Right ventricle myocardium inferior (tissue), 1 donor: ENCODE data around the gene SLC35G1. TPM values are rescaled to one million over a fixed set of nuclear protein-coding genes. Genes with fewer than 3 reads are reported as not detected.

Source experiments
- ATAC-seq: fragments of 200-7000 bp; cut with Tn5 transposase; one replicate; pipeline ENCODE4 v1.9.1; 2020; ENCODE audit warnings: mild to moderate bottlenecking, moderate library complexity
- DNase-seq: peaks from one replicate; pipeline ENCODE4 v3.0.0; 2021; ENCODE audit errors: missing footprints
- intact Hi-C: fragments of 100-400 bp; cut with DNase I; formaldehyde crosslinking; loops from one replicate; pipeline ENCODE4 v1.11.0; 2022
- total RNA-seq: library from RNA; stranded (reverse); fragmentation: NEBNext Ultra II Directional; extraction: Animal tissue kit (Norgen Biotek cat#: 25700); gene quantifications from one replicate; pipeline ENCODE4 v1.2.1, GENCODE V29; 2021
- donor health status: DM: no; HTN: yes; CAD: no; lungs with severe emphysema.

SLC35G1 gene
- total RNA-seq, 1 donor from 2014 or later = 1.8 TPM

- ATAC-seq = no peak
- DNase-seq = no peak
- intact Hi-C loops = no loop called here
Measured at GRCh38 chr10:93874309-93875031, 19.3 kb upstream of the SLC35G1 start.

- no peak for DNase-seq
Measured at GRCh38 chr10:93875032-93875358, 18.8 kb upstream of the SLC35G1 start.

DNA sequence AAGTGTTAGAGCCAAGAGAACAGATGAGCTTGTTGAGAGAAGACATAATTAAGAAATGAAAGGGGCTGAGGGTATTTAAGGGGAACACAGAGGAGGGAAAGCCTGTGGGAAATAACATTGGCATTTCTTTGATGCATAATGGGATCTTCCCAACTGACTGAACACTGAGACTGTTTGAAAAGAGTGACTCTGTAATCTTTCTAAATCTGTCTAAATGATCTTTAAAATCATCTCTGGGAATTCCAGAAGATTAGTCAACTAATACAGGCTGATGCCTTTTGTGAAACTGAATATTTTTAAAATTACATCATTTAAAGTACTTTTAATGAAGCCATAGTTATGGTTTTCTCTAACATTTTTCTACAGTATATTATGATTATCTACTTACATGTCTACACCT lies 17.4 kb upstream of the SLC35G1 start:
- no peak for ATAC-seq
- DNase-seq = no peak
- intact Hi-C loops = no loop called here

More at GRCh38 chr10:93875032-93875358, 18.8 kb upstream of the SLC35G1 start:
- intact Hi-C loops = no loop called here
- no peak for ATAC-seq

DNA sequence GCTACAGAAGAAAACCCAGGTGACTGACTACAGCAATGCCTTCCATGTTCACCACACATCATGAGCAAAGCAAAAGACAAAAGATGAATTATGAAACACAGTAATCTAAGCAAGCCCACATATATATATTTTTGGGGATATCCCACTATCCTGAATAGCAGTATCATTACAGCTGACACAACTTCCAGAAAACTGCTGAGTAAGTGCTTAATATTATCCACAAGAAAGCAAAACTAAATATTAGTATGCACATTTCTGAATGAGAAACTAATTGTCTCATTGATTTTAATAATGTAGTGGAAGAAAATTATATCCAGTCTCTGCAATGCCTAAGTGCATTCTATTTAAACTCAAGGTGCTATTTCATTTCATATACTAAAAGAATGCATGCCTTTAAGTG lies 14.5 kb upstream of the SLC35G1 start:
- ATAC-seq = no peak
- intact Hi-C loops = no loop called here
- no peak for DNase-seq

DNA sequence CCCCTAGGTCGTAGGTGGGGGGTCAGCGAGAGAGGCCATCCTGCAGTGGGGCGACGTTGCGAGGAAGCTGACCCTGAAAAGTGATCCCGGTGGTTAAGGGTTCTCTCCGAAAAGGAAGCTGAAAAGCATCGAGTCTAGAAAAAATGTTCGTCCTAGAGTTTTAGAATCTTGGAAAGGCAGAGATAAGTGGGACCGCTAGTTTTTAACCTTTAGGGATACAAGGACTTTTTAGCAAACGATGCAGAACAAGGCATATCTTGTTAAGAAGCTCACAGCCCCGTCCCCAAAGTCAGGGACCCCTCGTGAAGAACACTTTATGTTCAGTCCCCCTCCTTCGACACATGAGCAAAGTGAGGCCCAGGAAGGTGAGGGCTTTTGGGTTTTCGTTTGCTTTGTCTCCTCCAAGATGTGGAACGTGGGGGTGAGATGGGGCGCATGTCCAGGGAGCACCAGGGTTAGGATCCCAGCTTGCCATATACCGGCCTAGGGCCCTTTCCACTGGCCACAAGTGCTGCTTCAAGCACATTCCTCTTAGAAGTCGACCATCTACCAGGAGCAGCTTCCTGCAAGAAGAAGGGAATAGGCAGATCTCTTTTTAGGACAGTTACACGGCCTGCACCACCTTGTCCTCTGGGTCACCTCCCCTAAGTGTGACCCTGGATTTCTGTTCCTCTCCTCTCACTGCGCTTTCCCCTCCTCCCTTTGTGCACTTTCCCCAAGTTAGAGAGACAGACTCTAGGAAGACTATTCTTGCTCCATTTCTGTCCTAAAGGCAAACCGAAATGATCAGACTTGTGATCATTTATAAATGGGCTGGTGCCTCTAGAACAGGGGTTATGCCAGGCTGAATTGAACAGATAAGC lies 969 bp downstream of the SLC35G1 start:
- intact Hi-C loops = no loop called here
- no peak for DNase-seq
- no peak for ATAC-seq

DNA sequence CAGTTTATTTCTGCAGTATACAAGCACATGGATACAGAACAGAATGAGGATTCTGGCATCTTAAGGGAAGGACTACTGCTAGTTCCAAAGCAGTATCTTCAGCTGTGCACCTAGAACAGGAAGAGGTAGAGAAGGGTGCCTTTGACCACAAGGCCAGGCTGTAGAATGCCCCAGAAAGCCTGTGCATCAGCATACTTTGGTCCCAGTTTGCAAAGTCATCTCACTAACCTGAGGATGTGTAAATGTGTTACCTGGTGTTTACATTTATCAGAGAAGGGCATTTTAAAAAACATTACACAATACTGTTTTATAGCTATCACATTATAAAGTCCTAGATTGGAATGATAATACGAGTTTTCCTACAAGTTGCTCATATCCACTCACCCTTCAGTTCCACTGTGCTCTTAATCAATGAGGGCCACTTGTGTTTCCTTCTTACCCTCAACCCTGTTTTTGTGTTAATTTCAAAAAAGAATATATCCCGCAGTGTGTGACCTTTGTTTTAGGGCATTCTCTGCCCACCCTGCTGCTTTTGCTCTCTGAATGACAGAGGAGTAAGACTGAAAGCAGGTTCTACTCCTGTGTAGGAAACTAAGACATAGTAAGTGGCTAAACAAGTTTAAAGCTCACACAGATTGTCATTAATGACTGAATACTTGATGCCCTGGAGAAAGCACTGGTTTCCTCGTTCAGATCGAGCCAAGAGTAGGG lies 3.4 kb downstream of the SLC35G1 start:
- intact Hi-C loops = no loop called here
- no peak for ATAC-seq

DNA sequence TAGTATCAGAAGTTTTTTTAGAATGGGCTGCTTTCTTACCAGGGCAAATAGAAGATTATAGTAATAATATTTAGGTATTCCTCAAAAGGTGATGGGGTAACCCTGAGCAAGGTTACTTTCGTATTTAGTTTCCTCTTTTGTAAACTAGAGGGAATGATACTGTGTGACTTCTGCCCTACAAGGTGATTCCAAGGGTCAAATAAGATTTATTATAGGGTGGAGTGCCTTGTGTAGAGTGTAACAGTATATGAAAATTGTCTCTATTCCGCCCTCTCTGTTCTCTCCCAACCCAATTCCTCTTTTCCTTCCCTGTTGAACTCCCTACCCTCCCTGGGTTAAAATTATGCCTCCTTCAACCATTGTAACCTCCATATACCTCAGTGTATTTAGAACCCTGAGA lies 5.3 kb downstream of the SLC35G1 start:
- intact Hi-C loops = no loop called here
- DNase-seq (no peak), ATAC-seq (no peak)

More for the DNA sequence above, 3.4 kb downstream of the SLC35G1 start:
- no peak for DNase-seq

DNA sequence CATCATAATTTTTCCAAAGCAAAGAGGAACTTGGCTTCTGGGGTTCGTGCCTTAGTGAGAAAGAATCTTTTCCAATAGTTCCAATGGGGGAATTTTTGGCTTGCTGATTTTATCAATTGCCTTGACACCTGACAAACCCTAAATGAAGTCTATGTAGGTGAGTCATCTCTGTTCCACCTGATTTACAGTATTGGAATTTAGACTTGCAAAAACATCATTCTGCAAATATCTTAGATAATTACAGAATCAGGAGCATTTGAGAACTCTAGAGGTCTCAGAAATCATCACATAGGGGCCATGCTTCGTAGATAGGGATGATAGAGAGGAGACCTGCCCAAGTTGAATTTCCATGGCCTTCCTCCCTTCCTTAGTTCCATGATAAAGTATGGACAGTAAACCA lies 9.3 kb downstream of the SLC35G1 start:
- DNase-seq (no peak), ATAC-seq (no peak)
- intact Hi-C loops = no loop called here

DNA sequence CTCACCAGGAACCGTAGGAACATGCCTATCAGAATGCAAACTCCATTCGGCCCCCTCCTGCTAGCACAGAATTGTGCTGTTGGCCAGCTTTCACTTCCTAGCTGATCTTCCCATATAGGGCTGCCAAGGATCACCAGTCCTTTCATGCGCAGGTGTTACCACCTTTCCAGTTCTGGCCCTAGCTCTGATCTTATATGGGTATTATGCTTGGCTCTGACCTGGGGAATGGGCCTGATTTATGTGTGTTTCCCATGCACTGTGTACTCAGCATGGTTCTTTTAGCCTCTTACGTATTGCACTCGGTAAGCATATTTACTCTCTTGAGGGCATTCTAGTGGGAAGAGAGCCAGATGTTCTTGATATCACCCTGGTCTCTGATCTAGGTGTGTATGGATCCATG lies 11.1 kb downstream of the SLC35G1 start:
- intact Hi-C loops = no loop called here
- ATAC-seq (no peak), DNase-seq (no peak)

DNA sequence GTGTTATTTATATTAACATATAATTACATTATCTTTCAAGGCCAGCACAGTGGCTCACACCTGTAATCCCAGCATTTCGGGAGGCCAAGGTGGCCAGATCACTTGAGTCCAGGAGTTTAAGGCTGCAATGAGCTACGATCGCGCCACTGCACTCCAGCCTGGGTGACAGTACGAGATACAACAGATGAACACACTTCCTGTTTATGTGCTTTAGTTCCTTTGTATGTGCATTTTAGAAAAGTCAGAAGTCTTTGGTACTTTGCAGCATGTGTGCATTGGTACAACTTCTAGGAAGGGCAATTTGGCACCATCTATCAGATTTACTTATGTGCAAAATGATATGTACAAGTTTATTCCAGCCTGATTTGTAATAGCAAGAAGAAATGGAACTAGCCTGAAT lies 13.3 kb downstream of the SLC35G1 start:
- ATAC-seq = no peak
- intact Hi-C loops = no loop called here
- DNase-seq = no peak

DNA sequence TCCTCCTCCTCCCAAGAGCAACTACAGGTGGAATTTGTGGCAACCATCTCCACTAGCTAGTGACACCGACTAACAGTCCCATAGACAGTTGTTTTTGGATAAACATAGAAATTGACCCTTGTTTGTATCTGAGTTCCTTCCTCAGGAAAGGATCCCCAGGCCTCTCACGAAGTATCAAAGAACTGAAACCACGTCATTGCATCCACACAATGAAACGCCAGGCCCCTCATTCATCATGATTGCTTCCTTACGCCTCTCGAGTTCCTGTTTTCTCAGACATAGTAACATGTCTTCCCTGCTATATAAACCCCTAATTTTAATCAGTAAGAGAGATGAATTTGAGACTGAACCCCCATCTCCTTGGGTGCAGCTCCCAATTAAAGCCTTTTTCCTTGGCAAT lies 18.1 kb downstream of the SLC35G1 start:
- ATAC-seq = no peak
- intact Hi-C loops = loop anchor here (10.0 kb wide), 1 partner anchor 533 kb away; no protein-coding TSS in a partner anchor
- no peak for DNase-seq

DNA sequence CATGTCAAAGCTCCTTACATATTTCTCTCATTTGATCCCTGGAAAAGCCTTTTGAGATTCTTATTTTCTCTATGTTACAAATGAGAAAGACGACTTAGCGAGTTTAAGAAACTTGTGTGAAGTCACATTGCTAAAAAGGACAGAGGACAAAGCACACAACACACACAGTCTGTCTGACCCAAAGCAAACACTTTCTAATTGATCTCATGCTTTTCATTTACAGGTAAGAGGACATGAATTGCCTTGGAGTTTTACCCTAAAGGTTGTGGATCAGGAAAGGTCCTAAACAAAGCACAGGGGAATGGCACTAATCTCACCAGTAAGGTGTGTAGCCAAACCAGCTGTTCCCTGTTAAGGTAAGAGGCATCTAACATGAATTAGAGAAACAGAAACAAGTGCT lies 18.7 kb downstream of the SLC35G1 start:
- no peak for ATAC-seq
- DNase-seq = no peak
- intact Hi-C loops = loop anchor here (10.0 kb wide), 1 partner anchor 532 kb away; no protein-coding TSS in a partner anchor

DNA sequence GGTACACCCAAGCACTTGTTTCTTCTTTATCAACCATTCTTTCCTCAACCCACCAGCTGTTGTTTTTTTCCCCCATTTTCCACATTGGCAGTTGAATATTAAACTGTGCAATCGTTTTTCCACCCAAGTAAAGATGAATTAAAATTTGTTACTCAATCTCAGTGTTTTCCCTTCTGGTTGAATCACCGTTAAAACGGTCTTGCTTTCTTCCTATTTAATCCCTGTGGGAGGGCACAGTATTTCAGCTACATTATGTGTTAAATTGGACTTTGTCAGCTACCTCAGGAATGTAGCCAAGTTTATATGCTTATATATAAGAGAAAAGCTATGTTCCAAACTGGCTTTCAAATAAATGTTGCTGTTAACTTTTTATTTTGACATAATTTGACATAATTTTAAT lies 19.9 kb downstream of the SLC35G1 start:
- intact Hi-C loops = loop anchor here (10.0 kb wide), 1 partner anchor 531 kb away; no protein-coding TSS in a partner anchor
- ATAC-seq (no peak), DNase-seq (no peak)

DNA sequence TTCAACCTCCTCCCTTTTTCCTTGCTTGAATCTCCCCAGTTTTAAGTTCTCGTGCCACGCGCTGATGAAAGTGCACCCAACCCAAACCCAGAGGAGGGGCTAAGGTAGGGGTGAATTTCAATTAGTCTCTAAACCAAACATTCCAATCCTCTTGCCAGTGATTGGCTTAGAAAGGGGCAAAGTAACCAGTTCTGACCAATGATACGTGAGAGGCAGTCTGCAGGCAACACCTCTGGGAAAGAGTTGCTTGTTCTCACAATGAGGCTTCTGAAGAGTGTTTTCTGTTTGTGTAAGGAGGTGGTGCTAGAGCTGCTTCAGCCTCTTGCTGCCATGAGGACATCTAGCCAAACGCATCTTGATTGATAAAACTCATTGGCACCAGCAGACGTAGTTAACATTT lies 21.8 kb downstream of the SLC35G1 start:
- intact Hi-C loops = loop anchor here (5.0 to 10.0 kb wide), 2 partner anchors 162 to 529 kb away; no protein-coding TSS in a partner anchor
- DNase-seq (no peak), ATAC-seq (no peak)

GRCh38 chr10:93916257-93917063 lies 22.7 kb downstream of the SLC35G1 start:
- intact Hi-C loops = loop anchor here (1.0 to 10.0 kb wide), 3 partner anchors 161 to 528 kb away; no protein-coding TSS in a partner anchor
- DNase-seq = no peak
- no peak for ATAC-seq

GRCh38 chr10:93917064-93917391 lies 23.2 kb downstream of the SLC35G1 start:
- intact Hi-C loops = loop anchor here (5.0 to 10.0 kb wide), 2 partner anchors 160 to 528 kb away; no protein-coding TSS in a partner anchor
- DNase-seq = no peak
- no peak for ATAC-seq

- no peak for ATAC-seq
- intact Hi-C loops = loop anchor here (5.0 to 10.0 kb wide), 2 partner anchors 159 to 527 kb away; no protein-coding TSS in a partner anchor
Measured at GRCh38 chr10:93917821-93918220, 24.0 kb downstream of the SLC35G1 start.

GRCh38 chr10:93921338-93921737 lies 27.6 kb downstream of the SLC35G1 start:
- intact Hi-C loops = no loop called here
- no peak for DNase-seq
- no peak for ATAC-seq

More at GRCh38 chr10:93917821-93918220, 24.0 kb downstream of the SLC35G1 start:
- no peak for DNase-seq
